ENCODE data around the gene PYDC1. TPM values are rescaled to one million over a fixed set of nuclear protein-coding genes. Genes with fewer than 3 reads are reported as not detected.

The PYDC1 gene
- total and polyA plus RNA-seq, 2 experiments from 2014 or later: 1.8 TPM; not detected in 1

DNA sequence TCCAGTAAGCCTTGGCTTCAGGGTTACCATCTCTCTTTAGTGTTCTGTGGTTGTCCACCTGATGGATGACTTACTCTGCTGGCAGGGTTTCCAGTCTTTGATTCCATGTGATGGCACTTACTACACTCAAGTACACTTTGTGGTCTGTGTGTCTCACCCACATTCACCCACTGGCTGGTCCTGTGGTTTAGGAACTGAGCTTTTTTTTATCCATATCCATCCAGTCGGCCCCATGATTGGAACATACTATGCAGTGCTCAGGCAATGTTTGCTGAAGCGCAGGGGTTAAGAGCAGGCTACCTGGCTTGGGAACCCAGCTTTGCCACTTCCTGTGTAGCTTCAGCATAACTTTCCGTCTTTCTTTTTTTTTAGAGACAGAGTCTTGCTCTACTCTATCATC is 39.8 kb downstream of the PYDC1 start:
- Mint-ChIP-seq H3K4me1 (peaks cover 10% of the 10 kb centered on the region), H3K4me3 (no peak overlapping the region), H3K9me3 (peaks cover 17% of the 10 kb centered on the region), H3K27me3 (ENCODE audit: insufficient read depth, low read depth, poor library complexity) (peaks cover 18% of the 10 kb centered on the region), H3K27ac (no peak overlapping the region), H3K36me3 (ENCODE audit: low read depth) (peaks cover 18% of the 10 kb centered on the region)
- Histone ChIP-seq H3K79me2 (replicated peaks; ENCODE audit: insufficient read depth) (peaks cover 22% of the 10 kb centered on the region), H3F3A (replicated peaks; ENCODE audit: low read depth) (0 out of 2 replicates have a peak, but pooled peaks cover 2% of the 10 kb centered on the region), H3K27ac (ENCODE audit: low read depth) (no peak overlapping the region), H2AFZ (0 out of 2 replicates have a peak overlapping the region, but pooled peaks have one; percentile 56), H3K4me1 (ENCODE audit: insufficient read depth) (peaks cover 13% of the 10 kb centered on the region), H3K36me3 (ENCODE audit: insufficient read depth) (peaks cover 4% of the 10 kb centered on the region), H3K4me3 (no peak overlapping the region), H3K9me2 (ENCODE audit: insufficient read depth) (no peaks in the 10 kb centered on the region), H3K27me3 (ENCODE audit: insufficient read depth) (no peaks in the 10 kb centered on the region), H3K4me2 (no peak overlapping the region), H4K20me1 (replicated peaks; ENCODE audit: insufficient read depth) (peaks cover 15% of the 10 kb centered on the region)
- no peak for DNase-seq (ENCODE audit: low spot score)
- ATAC-seq: no peak
- TF ChIP-seq POLR2AphosphoS5 (IDR thresholded peaks at IDR 0.05; ENCODE audit: low read depth): no peak
- no peak for TF ChIP-seq REST (IDR thresholded peaks at IDR 0.05; ENCODE audit: unreplicated experiment)
- no peak for TF ChIP-seq NANOG (IDR thresholded peaks at IDR 0.05; ENCODE audit: borderline replicate concordance)
- TF ChIP-seq EZH2 (IDR thresholded peaks at IDR 0.05; ENCODE audit: low read depth, unreplicated experiment): no peak
- no peak for TF ChIP-seq CREB1 (CRISPR knock-in tag; IDR thresholded peaks at IDR 0.05; ENCODE audit: low read depth)
- no peak for TF ChIP-seq STAT1 (IDR thresholded peaks at IDR 0.05; ENCODE audit: unreplicated experiment)
- TF ChIP-seq, protein P1, sequence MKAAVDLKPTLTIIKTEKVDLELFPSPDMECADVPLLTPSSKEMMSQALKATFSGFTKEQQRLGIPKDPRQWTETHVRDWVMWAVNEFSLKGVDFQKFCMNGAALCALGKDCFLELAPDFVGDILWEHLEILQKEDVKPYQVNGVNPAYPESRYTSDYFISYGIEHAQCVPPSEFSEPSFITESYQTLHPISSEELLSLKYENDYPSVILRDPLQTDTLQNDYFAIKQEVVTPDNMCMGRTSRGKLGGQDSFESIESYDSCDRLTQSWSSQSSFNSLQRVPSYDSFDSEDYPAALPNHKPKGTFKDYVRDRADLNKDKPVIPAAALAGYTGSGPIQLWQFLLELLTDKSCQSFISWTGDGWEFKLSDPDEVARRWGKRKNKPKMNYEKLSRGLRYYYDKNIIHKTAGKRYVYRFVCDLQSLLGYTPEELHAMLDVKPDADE (IDR thresholded peaks at IDR 0.05): no peak
- TF ChIP-seq ZNF114 (CRISPR knock-in tag; IDR thresholded peaks at IDR 0.05): no peak
- TF ChIP-seq, protein P2, sequence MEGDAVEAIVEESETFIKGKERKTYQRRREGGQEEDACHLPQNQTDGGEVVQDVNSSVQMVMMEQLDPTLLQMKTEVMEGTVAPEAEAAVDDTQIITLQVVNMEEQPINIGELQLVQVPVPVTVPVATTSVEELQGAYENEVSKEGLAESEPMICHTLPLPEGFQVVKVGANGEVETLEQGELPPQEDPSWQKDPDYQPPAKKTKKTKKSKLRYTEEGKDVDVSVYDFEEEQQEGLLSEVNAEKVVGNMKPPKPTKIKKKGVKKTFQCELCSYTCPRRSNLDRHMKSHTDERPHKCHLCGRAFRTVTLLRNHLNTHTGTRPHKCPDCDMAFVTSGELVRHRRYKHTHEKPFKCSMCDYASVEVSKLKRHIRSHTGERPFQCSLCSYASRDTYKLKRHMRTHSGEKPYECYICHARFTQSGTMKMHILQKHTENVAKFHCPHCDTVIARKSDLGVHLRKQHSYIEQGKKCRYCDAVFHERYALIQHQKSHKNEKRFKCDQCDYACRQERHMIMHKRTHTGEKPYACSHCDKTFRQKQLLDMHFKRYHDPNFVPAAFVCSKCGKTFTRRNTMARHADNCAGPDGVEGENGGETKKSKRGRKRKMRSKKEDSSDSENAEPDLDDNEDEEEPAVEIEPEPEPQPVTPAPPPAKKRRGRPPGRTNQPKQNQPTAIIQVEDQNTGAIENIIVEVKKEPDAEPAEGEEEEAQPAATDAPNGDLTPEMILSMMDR (conservative IDR thresholded peaks at IDR 0.05; ENCODE audit: low read depth in 2 of 2): no peak
- TF ChIP-seq JUNB (IDR thresholded peaks at IDR 0.05; ENCODE audit: unreplicated experiment): no peak
- no peak for TF ChIP-seq EZH2phosphoT487 (IDR thresholded peaks at IDR 0.05; ENCODE audit: unreplicated experiment)
- no peak for TF ChIP-seq ZNF462 (CRISPR knock-in tag; IDR thresholded peaks at IDR 0.05)
- no peak for TF ChIP-seq ZNF331 (CRISPR knock-in tag; IDR thresholded peaks at IDR 0.05; ENCODE audit: low read depth)
